GM12878 (cell line): Measurements from ENCODE around the gene POU3F2. TPM values are rescaled to one million over a fixed set of nuclear protein-coding genes. Genes with fewer than 3 reads are reported as not detected.

Experiments used
- ATAC-seq: fragments of 200-7000 bp; cut with Tn5 transposase; 3 replicates; pipeline ENCODE4 v1.9.1; 2020; ENCODE audit warnings: mild to moderate bottlenecking, moderate library complexity
- BruUV-seq: library from RNA; stranded (reverse); fragments of 400-500 nt; replicated peaks from 2 replicates; lab custom pipeline; 2021; lab: Mats Ljungman, UMichigan
- CTCF ChIA-PET: fragments of 300-600 bp; sonication (Branson Sonifier 250); formaldehyde crosslinking; extraction: SDS; loops from one replicate; lab custom pipeline; 2021; ENCODE audit warnings: inconsistent platforms; lab: Yijun Ruan, JAX
- POLR2A ChIA-PET: fragments of 350-600 bp; formaldehyde crosslinking; extraction: SDS; loops from one replicate; lab custom pipeline; 2021; ENCODE audit warnings: inconsistent platforms; lab: Charles Lee
- RAD21 ChIA-PET: fragments of 300-600 bp; sonication (Branson Sonifier 250); formaldehyde crosslinking; loops from one replicate; lab custom pipeline; 2023; ENCODE audit warnings: antibody characterized with exemption; ENCODE audit not compliant: unreplicated experiment; lab: Charles Lee
- SMC1A ChIA-PET: fragments of 300-600 bp; sonication (Branson Sonifier 250); formaldehyde crosslinking; loops from one replicate; lab custom pipeline; 2023; ENCODE audit not compliant: unreplicated experiment, uncharacterized antibody; lab: Charles Lee
- DNase-seq: peaks from one replicate; pipeline ENCODE4 v3.0.0-alpha.2; 2011; ENCODE audit warnings: low read depth, low spot score
- FAIRE-seq: peaks from 3 replicates; lab custom pipeline; 2011; peaks lifted over from hg19 to GRCh38; lab: Jason Lieb, UNC
- H2AFZ ChIP-seq: 2 replicates; pipeline ENCODE4 v1.6.0; 2011; ENCODE audit warnings: low read depth, low read length, control low read depth; ENCODE audit not compliant: control insufficient read depth
- H3K27ac ChIP-seq: 2 replicates; pipeline ENCODE4 v1.5.1; 2011; ENCODE audit warnings: control low read depth; ENCODE audit not compliant: control insufficient read depth, insufficient read depth
- H3K27me3 ChIP-seq, 2 experiments: replicated peaks in 1 of 2; 2 replicates each; pipeline versions ENCODE4 v1.6.0 to v1.6.1; 2011; ENCODE audit warnings: low read length in 1 of 2; ENCODE audit not compliant: control insufficient read depth in 2 of 2, insufficient read depth in 2 of 2
- H3K36me3 ChIP-seq, 2 experiments: 2 replicates each; pipeline ENCODE4 v1.5.1; 2011; ENCODE audit warnings: low read length in 1 of 2; ENCODE audit not compliant: control insufficient read depth in 2 of 2, insufficient read depth in 2 of 2
- H3K4me1 ChIP-seq: 2 replicates; pipeline ENCODE4 v1.6.1; 2011; ENCODE audit warnings: mild to moderate bottlenecking, low read length, moderate library complexity, mixed read lengths; ENCODE audit not compliant: control insufficient read depth, insufficient read depth
- H3K4me2 ChIP-seq: 2 replicates; pipeline ENCODE4 v1.6.0; 2011; ENCODE audit warnings: control low read depth; ENCODE audit not compliant: control insufficient read depth, insufficient read depth
- H3K4me3 ChIP-seq: fragments of 200-600 bp; sonication (generic); 2 replicates; pipeline ENCODE4 v1.5.1; 2016
- H3K79me2 ChIP-seq: 2 replicates; pipeline ENCODE4 v1.6.0; 2011; ENCODE audit warnings: low read length; ENCODE audit not compliant: control insufficient read depth, insufficient read depth
- H3K9ac ChIP-seq: 2 replicates; pipeline ENCODE4 v1.8.0; 2011; ENCODE audit warnings: low read length, control low read depth, mixed read lengths; ENCODE audit not compliant: control insufficient read depth, insufficient read depth
- H3K9me3 ChIP-seq: replicated peaks from 3 replicates; pipeline ENCODE4 v1.5.1; 2011; ENCODE audit warnings: mild to moderate bottlenecking, low read length; ENCODE audit not compliant: control insufficient read depth, insufficient read depth
- H4K20me1 ChIP-seq: 2 replicates; pipeline ENCODE4 v1.6.0; 2011; ENCODE audit not compliant: control insufficient read depth, insufficient read depth
- CHD1 ChIP-seq: IDR thresholded peaks from 2 replicates; pipeline ENCODE4 v1.6.1; 2012; ENCODE audit warnings: low read depth, low read length, improper control_type of control experiment
- CREM ChIP-seq: IDR thresholded peaks from 2 replicates; pipeline ENCODE4 v1.6.1; 2014; ENCODE audit warnings: antibody characterized with exemption, low read depth
- FOS ChIP-seq: IDR thresholded peaks from 3 replicates; pipeline ENCODE4 v1.6.1; 2011; ENCODE audit warnings: borderline replicate concordance; ENCODE audit not compliant: insufficient read length; ENCODE audit errors: extremely low read depth
- IKZF2 ChIP-seq, 2 experiments: fragments of 450-650 bp; IDR thresholded peaks; 2 replicates each; pipeline ENCODE4 v1.6.1; 2017; ENCODE audit warnings: mild to moderate bottlenecking in 2 of 2, moderate library complexity in 2 of 2
- KAT2A ChIP-seq: conservative IDR thresholded peaks from 2 replicates; pipeline ENCODE4 v1.6.1; 2011; ENCODE audit warnings: low read depth, low read length; ENCODE audit not compliant: control insufficient read depth
- RFX5 ChIP-seq: IDR thresholded peaks from 2 replicates; pipeline ENCODE4 v1.6.1; 2011; ENCODE audit warnings: low read depth, low read length, improper control_type of control experiment
- USF1 ChIP-seq: IDR thresholded peaks from 2 replicates; pipeline ENCODE4 v1.6.1; 2011; ENCODE audit warnings: borderline replicate concordance, low read depth, mild to moderate bottlenecking, moderate library complexity, mixed read lengths, low read length; ENCODE audit not compliant: insufficient read depth; ENCODE audit errors: extremely low read length
- ZSCAN29 ChIP-seq: fragments of 450-650 bp; IDR thresholded peaks from 2 replicates; pipeline ENCODE4 v1.6.1; 2017; ENCODE audit warnings: mild to moderate bottlenecking, moderate library complexity
- ZZZ3 ChIP-seq: IDR thresholded peaks from 2 replicates; pipeline ENCODE4 v1.6.1; 2011; ENCODE audit warnings: low read depth; ENCODE audit not compliant: control insufficient read depth, insufficient read length
- WGBS: methylation state at CpG from one replicate; pipeline ENCODE4 v1.1.6; 2016; ENCODE audit warnings: low lambda C conversion rate; ENCODE audit not compliant: insufficient replicate concordance, insufficient coverage; ENCODE audit errors: missing lambda C conversion rate; 5-methylcytosine and 5-hydroxymethylcytosine counted together
- in situ Hi-C: fragments of 300-500 bp; cut with MboI; formaldehyde crosslinking; loops from 9 replicates; pipeline ENCODE4 v1.14.3; 2018; ENCODE audit warnings: mixed read lengths
- intact Hi-C: fragments of 100-400 bp; cut with micrococcal nuclease; formaldehyde crosslinking; loops from one replicate; pipeline ENCODE4 v1.14.2; 2022; ENCODE audit not compliant: unreplicated experiment
- polyA plus RNA-seq, 11 experiments: library from polyadenylated mRNA; depleted of rRNA in 4 of 11; unstranded in 6 of 11; stranded (reverse) in 5 of 11; fragments of >200 nt; fragmentation: Nextera tagmentation in 4 of 11; fragmentation: Illumina TruSeq in 1 of 11; extraction: Ambion mirVana in 4 of 11; extraction: Trizol in 1 of 11; gene quantifications; 1 replicate in 1 of 11; 2 replicates in 10 of 11; pipeline versions ENCODE4 v1.2.1 to v1.2.3, GENCODE V29; 2011 to 2016; ENCODE audit warnings: inconsistent platforms in 2 of 11, missing spikeins in 2 of 11, low read depth in 1 of 11
- total RNA-seq, 4 experiments: library from RNA; depleted of rRNA in 3 of 4; stranded (reverse); fragments of >200 nt in 3 of 4; fragmentation: Illumina TruSeq in 1 of 4; extraction: Trizol in 1 of 4; gene quantifications; 2 replicates each; pipeline versions ENCODE4 v1.2.1 to v1.2.3, GENCODE V29; 2013 to 2021
- TF ChIP-seq, protein P1 (sequence below), 3 experiments: IDR thresholded peaks in 2 of 3; conservative IDR thresholded peaks in 1 of 3; 2 replicates each; pipeline ENCODE4 v1.5.1; 2011; ENCODE audit warnings: low read depth in 3 of 3, low read length in 3 of 3, mild to moderate bottlenecking in 3 of 3, control low read depth in 2 of 3, moderate library complexity in 2 of 3, inconsistent platforms in 1 of 3, mixed read lengths in 1 of 3; ENCODE audit not compliant: control insufficient read depth in 2 of 3, insufficient read depth in 1 of 3; ENCODE audit errors: extremely low read depth in 1 of 3
- TF ChIP-seq, protein P2 (sequence below): fragments of 450-650 bp; IDR thresholded peaks from 2 replicates; pipeline ENCODE4 v1.6.1; 2017; ENCODE audit warnings: mild to moderate bottlenecking, moderate library complexity

The POU3F2 gene
- total and polyA plus RNA-seq, 10 of the 15 experiments (the other 5 are each of a cell fraction or from before 2014, with no cell fraction given), result not detected

DNA sequence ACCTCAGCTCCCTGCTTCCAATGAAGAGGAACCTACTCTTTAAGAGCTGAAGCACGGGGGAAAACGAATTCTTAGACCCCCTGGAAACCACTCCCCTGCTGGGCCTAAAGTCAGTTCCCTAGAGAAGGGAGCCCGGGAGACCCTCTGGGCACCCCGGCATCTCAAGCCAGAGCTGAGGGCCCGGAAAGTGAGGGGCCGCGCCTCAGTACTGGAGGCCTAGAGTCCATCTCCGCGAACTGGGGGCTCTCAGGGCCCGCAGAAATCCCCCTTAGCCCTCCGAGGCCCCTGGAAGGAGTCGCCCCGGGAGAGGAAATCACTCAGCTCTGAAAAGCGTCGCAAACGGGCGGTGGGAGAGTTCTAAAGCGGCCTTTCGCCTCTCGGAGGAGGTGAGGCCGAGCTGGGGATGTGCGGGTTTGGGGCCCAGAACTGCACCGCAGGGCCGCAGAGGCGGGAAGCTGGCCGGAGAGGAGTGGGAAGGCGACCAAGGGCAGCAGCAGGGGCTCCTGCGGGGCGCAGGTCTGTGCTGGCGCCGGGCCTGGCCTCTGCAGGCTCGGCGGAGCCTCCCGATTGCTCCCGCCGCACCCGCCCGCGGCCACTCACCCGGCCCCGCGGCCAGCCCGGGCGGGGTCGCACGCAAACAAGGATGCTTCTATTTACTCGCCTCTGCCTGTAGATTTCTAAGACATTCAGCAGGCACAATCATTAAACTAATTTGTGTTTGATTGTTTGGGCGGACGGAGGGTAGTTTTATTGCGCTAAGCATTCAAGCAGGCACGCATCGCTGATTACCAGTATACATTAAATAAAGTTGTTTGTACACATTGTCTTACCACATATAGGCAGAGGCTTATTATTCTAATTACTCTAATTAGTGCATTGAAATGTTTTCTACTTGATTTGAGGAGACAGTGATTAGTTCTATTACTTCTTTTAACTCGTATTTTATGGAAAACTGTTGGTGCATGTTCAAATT lies 9.2 kb downstream of the POU3F2 start:
- in situ Hi-C loops, result no loop called here

More for the DNA sequence above, 9.2 kb downstream of the POU3F2 start:
- no peak for DNase-seq
- H3K27ac ChIP-seq, result no peak overlapping the region
- no peaks in the 10 kb centered on the region for H3K79me2 ChIP-seq
- no peak for FAIRE-seq
- ChIA-PET POLR2A (no interaction called here), RAD21 (no interaction called here), SMC1A (no interaction called here), CTCF (interaction anchor here (0.6 to 0.7 kb wide), 3 partner anchors 9 to 887 kb away, joined by 3 read pairs; no protein-coding TSS in a partner anchor)
- no peaks in the 10 kb centered on the region for H3K36me3 ChIP-seq
- no peak overlapping the region for H3K4me2 ChIP-seq
- intact Hi-C loops, result loop anchor here (10.0 kb wide), 1 partner anchor 389 kb away; no protein-coding TSS in a partner anchor
- no peak overlapping the region for H3K4me3 ChIP-seq
- no peak for ATAC-seq
- H2AFZ ChIP-seq, result no peak overlapping the region
- H3K27me3 ChIP-seq, result peaks cover 8 to 33% of the 10 kb centered on the region in 2 experiments
- H3K9me3 ChIP-seq, result no peaks in the 10 kb centered on the region
- WGBS, result 31% methylated on average over 45 of the region's 53 CpGs
- H4K20me1 ChIP-seq, result no peaks in the 10 kb centered on the region
- no TSS peak for BruUV-seq
- no peak overlapping the region for H3K9ac ChIP-seq
- H3K4me1 ChIP-seq, result no peaks in the 10 kb centered on the region
- TF ChIP-seq FOS (no peak), CHD1 (no peak), ZZZ3 (no peak), IKZF2 (IDR thresholded peaks at IDR 0.05) (no peak), USF1 (no peak), CREM (no peak), RFX5 (no peak), ZSCAN29 (no peak), KAT2A (no peak)
- TF ChIP-seq, protein P1, sequence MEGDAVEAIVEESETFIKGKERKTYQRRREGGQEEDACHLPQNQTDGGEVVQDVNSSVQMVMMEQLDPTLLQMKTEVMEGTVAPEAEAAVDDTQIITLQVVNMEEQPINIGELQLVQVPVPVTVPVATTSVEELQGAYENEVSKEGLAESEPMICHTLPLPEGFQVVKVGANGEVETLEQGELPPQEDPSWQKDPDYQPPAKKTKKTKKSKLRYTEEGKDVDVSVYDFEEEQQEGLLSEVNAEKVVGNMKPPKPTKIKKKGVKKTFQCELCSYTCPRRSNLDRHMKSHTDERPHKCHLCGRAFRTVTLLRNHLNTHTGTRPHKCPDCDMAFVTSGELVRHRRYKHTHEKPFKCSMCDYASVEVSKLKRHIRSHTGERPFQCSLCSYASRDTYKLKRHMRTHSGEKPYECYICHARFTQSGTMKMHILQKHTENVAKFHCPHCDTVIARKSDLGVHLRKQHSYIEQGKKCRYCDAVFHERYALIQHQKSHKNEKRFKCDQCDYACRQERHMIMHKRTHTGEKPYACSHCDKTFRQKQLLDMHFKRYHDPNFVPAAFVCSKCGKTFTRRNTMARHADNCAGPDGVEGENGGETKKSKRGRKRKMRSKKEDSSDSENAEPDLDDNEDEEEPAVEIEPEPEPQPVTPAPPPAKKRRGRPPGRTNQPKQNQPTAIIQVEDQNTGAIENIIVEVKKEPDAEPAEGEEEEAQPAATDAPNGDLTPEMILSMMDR (IDR thresholded peaks at IDR 0.05 in 2 of 3, conservative IDR thresholded peaks at IDR 0.05 in 1 of 3; ENCODE audit: control insufficient read depth in 2 of 3, extremely low read depth in 1 of 3, insufficient read depth in 1 of 3, low read depth in 3 of 3, low read length in 3 of 3), result no peak
- TF ChIP-seq, protein P2, sequence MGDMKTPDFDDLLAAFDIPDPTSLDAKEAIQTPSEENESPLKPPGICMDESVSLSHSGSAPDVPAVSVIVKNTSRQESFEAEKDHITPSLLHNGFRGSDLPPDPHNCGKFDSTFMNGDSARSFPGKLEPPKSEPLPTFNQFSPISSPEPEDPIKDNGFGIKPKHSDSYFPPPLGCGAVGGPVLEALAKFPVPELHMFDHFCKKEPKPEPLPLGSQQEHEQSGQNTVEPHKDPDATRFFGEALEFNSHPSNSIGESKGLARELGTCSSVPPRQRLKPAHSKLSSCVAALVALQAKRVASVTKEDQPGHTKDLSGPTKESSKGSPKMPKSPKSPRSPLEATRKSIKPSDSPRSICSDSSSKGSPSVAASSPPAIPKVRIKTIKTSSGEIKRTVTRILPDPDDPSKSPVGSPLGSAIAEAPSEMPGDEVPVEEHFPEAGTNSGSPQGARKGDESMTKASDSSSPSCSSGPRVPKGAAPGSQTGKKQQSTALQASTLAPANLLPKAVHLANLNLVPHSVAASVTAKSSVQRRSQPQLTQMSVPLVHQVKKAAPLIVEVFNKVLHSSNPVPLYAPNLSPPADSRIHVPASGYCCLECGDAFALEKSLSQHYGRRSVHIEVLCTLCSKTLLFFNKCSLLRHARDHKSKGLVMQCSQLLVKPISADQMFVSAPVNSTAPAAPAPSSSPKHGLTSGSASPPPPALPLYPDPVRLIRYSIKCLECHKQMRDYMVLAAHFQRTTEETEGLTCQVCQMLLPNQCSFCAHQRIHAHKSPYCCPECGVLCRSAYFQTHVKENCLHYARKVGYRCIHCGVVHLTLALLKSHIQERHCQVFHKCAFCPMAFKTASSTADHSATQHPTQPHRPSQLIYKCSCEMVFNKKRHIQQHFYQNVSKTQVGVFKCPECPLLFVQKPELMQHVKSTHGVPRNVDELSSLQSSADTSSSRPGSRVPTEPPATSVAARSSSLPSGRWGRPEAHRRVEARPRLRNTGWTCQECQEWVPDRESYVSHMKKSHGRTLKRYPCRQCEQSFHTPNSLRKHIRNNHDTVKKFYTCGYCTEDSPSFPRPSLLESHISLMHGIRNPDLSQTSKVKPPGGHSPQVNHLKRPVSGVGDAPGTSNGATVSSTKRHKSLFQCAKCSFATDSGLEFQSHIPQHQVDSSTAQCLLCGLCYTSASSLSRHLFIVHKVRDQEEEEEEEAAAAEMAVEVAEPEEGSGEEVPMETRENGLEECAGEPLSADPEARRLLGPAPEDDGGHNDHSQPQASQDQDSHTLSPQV, result no peak
